C4-2B (cell line): Measurements from ENCODE around the gene NME7.

Experiments used
- H3K27ac ChIP-seq: fragments of 450-650 bp; 2 replicates; pipeline ENCODE4 v1.5.1; 2017
- ZFX ChIP-seq: fragments of 450-650 bp; IDR thresholded peaks from 2 replicates; pipeline ENCODE4 v1.6.1; 2017
- TF ChIP-seq, protein P1 (sequence below): fragments of 450-650 bp; conservative IDR thresholded peaks from 2 replicates; pipeline ENCODE4 v1.5.1; 2017; ENCODE audit warnings: mild to moderate bottlenecking

The NME7 gene

DNA sequence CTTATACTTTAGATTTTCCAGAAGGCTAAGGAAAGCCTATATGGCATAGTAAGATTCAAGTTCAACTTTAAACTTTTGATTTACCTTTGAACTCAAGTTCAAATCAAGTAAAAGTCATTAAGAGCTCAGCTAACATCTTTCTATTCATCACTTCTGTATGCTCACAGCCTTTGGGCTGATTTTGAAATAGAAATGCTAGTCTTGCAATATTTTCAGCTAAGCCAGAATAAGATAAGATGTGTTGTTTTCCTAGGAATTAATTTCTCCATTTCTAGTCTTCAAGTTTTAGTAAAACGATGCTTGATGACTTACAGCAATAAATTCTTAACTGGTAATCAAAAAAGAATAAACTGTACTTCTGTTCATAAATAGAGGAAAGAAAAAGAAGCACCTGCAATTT, 225.5 kb downstream of the NME7 start:
- no peak overlapping the region for H3K27ac ChIP-seq
- TF ChIP-seq ZFX = no peak
- TF ChIP-seq, protein P1, sequence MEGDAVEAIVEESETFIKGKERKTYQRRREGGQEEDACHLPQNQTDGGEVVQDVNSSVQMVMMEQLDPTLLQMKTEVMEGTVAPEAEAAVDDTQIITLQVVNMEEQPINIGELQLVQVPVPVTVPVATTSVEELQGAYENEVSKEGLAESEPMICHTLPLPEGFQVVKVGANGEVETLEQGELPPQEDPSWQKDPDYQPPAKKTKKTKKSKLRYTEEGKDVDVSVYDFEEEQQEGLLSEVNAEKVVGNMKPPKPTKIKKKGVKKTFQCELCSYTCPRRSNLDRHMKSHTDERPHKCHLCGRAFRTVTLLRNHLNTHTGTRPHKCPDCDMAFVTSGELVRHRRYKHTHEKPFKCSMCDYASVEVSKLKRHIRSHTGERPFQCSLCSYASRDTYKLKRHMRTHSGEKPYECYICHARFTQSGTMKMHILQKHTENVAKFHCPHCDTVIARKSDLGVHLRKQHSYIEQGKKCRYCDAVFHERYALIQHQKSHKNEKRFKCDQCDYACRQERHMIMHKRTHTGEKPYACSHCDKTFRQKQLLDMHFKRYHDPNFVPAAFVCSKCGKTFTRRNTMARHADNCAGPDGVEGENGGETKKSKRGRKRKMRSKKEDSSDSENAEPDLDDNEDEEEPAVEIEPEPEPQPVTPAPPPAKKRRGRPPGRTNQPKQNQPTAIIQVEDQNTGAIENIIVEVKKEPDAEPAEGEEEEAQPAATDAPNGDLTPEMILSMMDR = no peak

DNA sequence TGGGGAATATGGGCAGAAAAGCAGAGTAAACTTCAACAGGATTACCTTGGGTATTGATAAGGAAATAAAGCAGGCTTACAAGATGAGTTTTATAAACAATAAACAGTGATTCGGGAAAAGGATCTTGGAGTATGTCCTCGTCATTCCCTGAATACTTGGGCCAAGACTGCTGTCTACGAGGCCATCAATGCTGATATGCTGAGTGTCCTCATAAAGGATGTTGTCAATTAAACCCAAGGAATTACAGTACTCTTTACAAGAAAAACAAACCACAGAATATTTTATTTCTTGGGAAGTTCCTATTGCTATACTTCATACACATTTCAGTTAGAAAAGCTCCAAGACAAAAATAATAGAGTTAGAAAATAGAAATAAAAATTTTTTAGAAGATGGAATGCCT, 226.2 kb downstream of the NME7 start:
- no peak for TF ChIP-seq ZFX
- TF ChIP-seq, protein P1 = no peak

DNA sequence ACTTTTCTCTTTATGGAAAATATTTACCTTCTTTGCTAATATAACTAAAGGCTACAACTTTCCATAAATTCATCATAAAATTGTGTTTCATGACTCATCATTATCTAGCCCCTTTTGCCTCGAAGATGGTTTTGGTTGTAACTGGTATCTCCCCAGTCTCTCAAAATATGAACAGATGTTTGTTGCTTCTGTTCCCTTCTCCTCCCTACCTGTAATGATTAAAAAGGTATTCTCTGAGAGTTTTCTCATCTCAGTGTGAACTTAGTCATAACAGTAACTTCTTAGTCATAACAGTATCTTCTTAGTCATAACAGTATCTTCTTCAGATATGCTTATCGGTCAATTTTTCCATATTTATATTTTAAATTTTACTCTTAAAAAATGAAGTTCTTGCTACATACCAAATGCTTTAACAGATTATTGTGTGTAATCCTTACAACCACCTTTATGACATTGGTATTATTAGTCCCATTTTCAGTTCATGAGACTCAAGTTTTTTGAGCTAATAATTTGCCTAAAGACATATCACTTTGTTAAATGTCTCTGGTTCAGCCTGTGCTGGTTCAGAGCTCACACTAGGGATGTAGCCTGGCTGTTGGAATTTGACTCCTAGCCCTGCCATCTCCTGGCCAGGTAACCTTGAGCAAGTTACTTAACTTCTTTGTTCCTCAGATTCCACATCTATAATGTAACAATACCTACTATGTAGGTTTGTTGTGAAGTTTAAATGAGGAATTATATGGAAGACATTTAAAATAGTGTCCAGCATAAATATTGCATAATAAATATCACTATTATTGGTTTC, 228.5 kb downstream of the NME7 start:
- H3K27ac ChIP-seq = no peak overlapping the region
- TF ChIP-seq, protein P1 = no peak
- no peak for TF ChIP-seq ZFX

More for the DNA sequence above, 226.2 kb downstream of the NME7 start:
- H3K27ac ChIP-seq = no peak overlapping the region

DNA sequence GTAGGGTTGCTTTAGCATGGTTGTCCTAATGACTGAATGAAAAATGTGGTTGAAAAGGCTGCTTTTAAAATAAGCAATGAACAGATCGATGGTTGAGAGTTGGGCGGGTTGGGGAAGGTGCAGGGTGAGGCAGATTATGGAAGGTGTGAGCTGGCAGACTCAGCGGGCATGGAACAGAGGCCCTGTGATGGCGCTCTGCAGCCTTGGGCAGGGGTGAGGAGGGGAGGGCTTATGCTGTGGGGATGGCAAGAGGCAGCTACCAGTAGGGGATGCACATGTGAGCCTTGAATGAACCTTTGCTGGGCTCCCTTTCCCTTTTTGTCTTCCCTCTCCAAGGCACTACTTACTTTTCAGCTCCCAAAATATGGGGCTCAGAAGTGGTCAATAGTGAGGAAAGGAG, 230.2 kb downstream of the NME7 start:
- H3K27ac ChIP-seq = no peak overlapping the region
- TF ChIP-seq ZFX = no peak
- TF ChIP-seq, protein P1 = no peak

DNA sequence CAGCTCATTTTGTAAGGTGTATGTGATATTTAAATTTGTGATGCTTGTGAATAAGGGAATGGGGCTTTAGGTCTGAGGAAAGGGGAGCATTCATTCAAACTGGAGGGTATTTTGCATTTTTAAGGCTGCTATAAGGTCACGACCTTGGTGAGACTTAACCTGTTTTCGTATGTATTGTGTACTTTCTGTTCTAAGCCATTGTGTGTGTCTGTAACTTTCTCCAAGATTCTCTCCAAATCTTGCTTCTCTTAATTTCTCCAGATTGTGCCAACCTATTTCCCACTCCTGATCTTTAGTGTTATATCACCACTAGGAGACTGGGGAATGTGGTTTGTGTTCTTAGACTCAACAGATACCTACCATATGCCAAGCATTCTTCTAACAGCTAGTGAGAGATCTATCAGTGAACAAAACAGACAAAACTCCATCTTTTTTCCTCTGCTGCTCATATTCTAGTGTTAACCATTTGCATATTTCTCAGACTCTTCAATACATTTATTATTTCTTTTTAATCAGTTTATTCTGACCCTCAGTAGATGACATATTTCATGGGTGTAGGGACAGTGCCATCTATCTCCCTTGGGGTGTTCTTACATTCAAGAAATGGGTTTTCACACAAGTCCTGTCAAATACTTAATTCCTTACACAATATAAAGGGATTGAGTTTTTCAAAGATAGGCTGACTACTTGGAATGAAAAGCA, 233.6 kb downstream of the NME7 start:
- no peak overlapping the region for H3K27ac ChIP-seq
- no peak for TF ChIP-seq ZFX
- TF ChIP-seq, protein P1 = peak; percentile 46

DNA sequence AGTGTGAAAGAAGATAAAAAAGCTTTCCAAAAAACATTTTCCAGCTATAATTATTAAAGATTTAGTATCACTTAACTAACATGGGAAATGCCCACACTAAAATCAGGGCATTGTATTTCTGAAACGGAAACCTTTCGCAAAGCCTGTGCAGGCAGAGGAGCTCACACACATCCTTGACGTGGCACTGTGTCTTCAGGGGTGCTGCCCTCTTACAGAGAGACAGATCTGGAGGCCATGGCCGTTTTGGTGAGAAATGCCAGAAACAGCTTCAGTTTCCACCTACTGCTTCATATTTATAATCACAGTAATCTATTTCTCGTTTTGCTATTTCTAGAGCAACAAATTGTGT, 234.4 kb downstream of the NME7 start:
- TF ChIP-seq, protein P1 = no peak
- no peak for TF ChIP-seq ZFX

DNA sequence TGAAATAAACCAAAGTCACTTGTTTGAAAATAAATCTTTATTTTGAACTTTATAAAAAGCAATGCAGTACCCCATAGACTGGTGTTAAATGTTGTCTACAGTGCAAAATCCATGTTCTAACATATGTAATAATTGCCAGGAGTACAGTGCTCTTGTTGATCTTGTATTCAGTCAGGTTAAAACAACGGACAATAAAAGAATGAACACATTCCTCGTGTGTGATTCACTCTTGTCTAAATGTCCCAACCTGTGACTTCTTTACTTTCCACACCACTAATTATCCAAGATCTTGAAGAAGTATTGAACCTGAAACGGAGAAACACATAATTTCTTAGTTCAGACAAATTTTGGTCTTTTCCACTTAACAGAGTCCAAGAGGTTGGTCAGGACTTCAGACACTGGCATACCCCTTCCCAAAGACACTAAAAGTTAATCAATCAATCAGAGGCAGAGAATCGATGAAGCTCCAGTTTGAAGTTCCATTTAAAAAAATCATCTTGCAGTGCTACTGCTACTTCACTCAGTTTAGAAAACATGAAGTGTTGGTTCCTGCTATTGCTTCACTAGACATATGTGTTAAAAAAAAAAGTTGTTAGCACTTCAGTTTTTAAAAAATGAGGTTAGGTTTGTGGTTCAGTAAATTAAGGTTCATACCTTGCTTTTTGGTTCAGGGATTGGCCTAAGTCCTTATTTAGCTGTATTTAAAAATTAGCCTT, 234.9 kb downstream of the NME7 start:
- TF ChIP-seq, protein P1 = no peak
- no peak for TF ChIP-seq ZFX

More for the DNA sequence above, 234.4 kb downstream of the NME7 start:
- H3K27ac ChIP-seq = no peak overlapping the region

More for the DNA sequence above, 234.9 kb downstream of the NME7 start:
- no peak overlapping the region for H3K27ac ChIP-seq
